Karpas-422 (cell line): Measurements from ENCODE around the gene TCF7L2. TPM values are rescaled to one million over a fixed set of nuclear protein-coding genes. Genes with fewer than 3 reads are reported as not detected.

ENCODE experiments used
- DNase-seq: peaks from one replicate; pipeline ENCODE4 v3.0.0-alpha.2; 2015
- H2AFZ ChIP-seq: fragments of 200-600 bp; sonication (generic); 2 replicates; pipeline ENCODE4 v1.6.1; 2014; ENCODE audit warnings: antibody characterized with exemption, low read length, mixed read lengths
- H3K27ac ChIP-seq: fragments of 200-600 bp; sonication (generic); 2 replicates; pipeline ENCODE4 v1.5.1; 2014; ENCODE audit warnings: mild to moderate bottlenecking, low read length, moderate library complexity
- H3K27me3 ChIP-seq: fragments of 200-600 bp; sonication (generic); 2 replicates; pipeline ENCODE4 v1.6.1; 2014; ENCODE audit warnings: low read length, mixed read lengths
- H3K36me3 ChIP-seq: fragments of 200-600 bp; sonication (generic); 2 replicates; pipeline ENCODE4 v1.6.1; 2014; ENCODE audit warnings: low read length, mixed read lengths; ENCODE audit not compliant: insufficient read depth
- H3K4me1 ChIP-seq: fragments of 200-600 bp; sonication (generic); 2 replicates; pipeline ENCODE4 v1.6.1; 2014; ENCODE audit warnings: mild to moderate bottlenecking, low read length, mixed read lengths
- H3K4me2 ChIP-seq: fragments of 200-600 bp; sonication (generic); 2 replicates; pipeline ENCODE4 v1.6.1; 2014; ENCODE audit warnings: low read length, low read depth, mild to moderate bottlenecking; ENCODE audit not compliant: poor library complexity, severe bottlenecking
- H3K4me3 ChIP-seq: fragments of 200-600 bp; sonication (generic); 2 replicates; pipeline ENCODE4 v1.5.1; 2014; ENCODE audit warnings: mild to moderate bottlenecking, antibody characterized with exemption, low read length, mixed read lengths
- H3K79me2 ChIP-seq: fragments of 200-600 bp; sonication (generic); 2 replicates; pipeline ENCODE4 v1.6.1; 2014; ENCODE audit warnings: mild to moderate bottlenecking, low read length, mixed read lengths
- H3K9ac ChIP-seq: fragments of 200-600 bp; sonication (generic); 2 replicates; pipeline ENCODE4 v1.6.0; 2014; ENCODE audit warnings: low read length
- H3K9me2 ChIP-seq: fragments of 200-600 bp; sonication (generic), shearing (Covaris generic); replicated peaks from 2 replicates; pipeline ENCODE4 v1.6.0; 2014; ENCODE audit warnings: mild to moderate bottlenecking, low read length, moderate library complexity; ENCODE audit not compliant: insufficient read depth
- H3K9me3 ChIP-seq: fragments of 300-700, 200-600 bp; sonication (generic); 2 replicates; pipeline ENCODE4 v1.6.1; 2014; ENCODE audit warnings: low read length, mixed read lengths
- H4K20me1 ChIP-seq: fragments of 200-600 bp; sonication (generic); 2 replicates; pipeline ENCODE4 v1.6.1; 2014; ENCODE audit warnings: mild to moderate bottlenecking, antibody characterized with exemption, low read length, low read depth; ENCODE audit not compliant: insufficient read depth
- total RNA-seq: library from RNA; depleted of rRNA; stranded (reverse); fragments of >200 nt; shearing (Covaris generic); gene quantifications from 2 replicates; pipeline ENCODE4 v1.2.3, GENCODE V29; 2014; ENCODE audit warnings: low replicate concordance

TCF7L2 gene
- total RNA-seq, 1 experiment from 2014 or later = not detected

DNA sequence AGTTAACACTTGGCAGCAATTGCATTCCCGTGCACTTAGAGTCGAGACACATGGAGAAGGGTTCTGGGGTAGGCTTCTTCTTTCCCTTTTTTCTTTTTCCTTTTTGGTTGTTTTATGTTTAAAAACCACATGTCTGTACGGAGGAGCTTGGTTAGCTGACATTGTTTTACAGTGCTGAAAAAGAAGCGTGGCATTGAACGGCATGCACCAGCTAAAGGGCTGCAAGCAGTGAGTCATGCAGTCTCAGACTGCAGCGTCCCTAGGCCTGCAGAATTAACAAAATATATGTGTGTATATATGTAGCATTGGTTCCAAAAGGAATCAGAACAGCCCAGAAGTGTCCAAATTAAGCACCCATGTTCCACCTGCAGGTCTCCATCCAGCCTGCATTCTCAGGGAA lies 211.0 kb downstream of the TCF7L2 start:
- Histone ChIP-seq H3K9ac (no peak overlapping the region), H3K4me1 (no peaks in the 10 kb centered on the region), H2AFZ (no peak overlapping the region), H3K9me3 (no peaks in the 10 kb centered on the region), H4K20me1 (no peaks in the 10 kb centered on the region), H3K36me3 (no peaks in the 10 kb centered on the region), H3K27ac (no peak overlapping the region), H3K4me3 (no peak overlapping the region), H3K9me2 (no peaks in the 10 kb centered on the region), H3K4me2 (no peak overlapping the region), H3K27me3 (no peaks in the 10 kb centered on the region), H3K79me2 (no peaks in the 10 kb centered on the region)
- no peak for DNase-seq

DNA sequence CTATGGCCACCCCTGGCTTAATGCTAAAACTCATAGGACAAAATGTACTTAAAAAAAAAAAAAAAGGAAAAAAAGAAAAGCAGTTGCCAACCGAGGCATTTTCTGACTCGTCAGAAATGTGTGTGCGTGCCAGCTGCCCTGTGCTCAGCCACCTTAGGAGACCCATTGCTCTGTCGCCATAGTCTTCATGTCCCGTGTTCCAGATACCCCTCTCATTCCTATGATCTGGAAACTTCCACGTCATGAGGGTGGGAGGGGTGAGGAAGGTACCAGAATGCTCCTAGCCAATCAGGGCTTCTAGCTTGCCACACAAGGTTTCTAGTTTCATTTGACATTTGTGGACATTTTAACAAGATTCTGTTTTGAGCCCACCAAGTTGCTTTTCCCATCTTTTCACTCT lies 212.9 kb downstream of the TCF7L2 start:
- Histone ChIP-seq H3K4me3 (no peak overlapping the region), H4K20me1 (no peaks in the 10 kb centered on the region), H3K4me1 (peaks cover 7% of the 10 kb centered on the region; the same call in 1 of the 2 replicates), H3K9ac (no peak overlapping the region), H3K4me2 (no peak overlapping the region), H3K36me3 (no peaks in the 10 kb centered on the region), H3K9me2 (no peaks in the 10 kb centered on the region), H2AFZ (no peak overlapping the region), H3K27ac (no peak overlapping the region), H3K79me2 (no peaks in the 10 kb centered on the region), H3K9me3 (no peaks in the 10 kb centered on the region), H3K27me3 (no peaks in the 10 kb centered on the region)
- no peak for DNase-seq

DNA sequence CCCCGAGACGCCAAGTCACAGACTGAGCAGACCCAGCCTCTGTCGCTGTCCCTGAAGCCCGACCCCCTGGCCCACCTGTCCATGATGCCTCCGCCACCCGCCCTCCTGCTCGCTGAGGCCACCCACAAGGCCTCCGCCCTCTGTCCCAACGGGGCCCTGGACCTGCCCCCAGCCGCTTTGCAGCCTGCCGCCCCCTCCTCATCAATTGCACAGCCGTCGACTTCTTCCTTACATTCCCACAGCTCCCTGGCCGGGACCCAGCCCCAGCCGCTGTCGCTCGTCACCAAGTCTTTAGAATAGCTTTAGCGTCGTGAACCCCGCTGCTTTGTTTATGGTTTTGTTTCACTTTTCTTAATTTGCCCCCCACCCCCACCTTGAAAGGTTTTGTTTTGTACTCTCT lies 215.6 kb downstream of the TCF7L2 start:
- Histone ChIP-seq H3K27me3 (0 out of 2 replicates have a peak, but pooled peaks cover 4% of the 10 kb centered on the region), H4K20me1 (no peaks in the 10 kb centered on the region), H3K9me2 (no peaks in the 10 kb centered on the region)

DNA sequence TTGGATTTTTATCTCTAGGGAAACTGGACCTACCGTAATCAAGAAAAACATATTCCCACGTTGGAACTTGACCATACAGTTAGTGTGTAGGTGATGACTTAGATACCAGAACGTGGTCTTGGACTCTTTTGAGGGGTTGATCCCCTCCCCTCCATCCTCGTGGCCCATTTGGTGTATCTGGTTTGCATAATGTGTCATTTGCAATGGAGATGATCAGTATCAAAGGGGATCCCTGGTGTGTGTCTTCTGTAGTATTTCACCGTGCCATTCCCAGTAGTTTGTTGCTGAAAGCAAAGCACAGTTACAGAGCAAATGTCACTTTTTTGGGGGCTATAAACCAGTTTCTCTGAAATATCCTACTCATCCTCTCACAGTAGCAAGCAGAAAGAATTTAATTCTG lies 217.7 kb downstream of the TCF7L2 start:
- no peak for DNase-seq
- Histone ChIP-seq H3K27me3 (0 out of 2 replicates have a peak, but pooled peaks cover 4% of the 10 kb centered on the region), H3K4me3 (no peak overlapping the region), H3K79me2 (no peaks in the 10 kb centered on the region), H3K27ac (no peak overlapping the region), H3K4me1 (peaks cover 8% of the 10 kb centered on the region; the same call in 1 of the 2 replicates), H3K36me3 (no peaks in the 10 kb centered on the region), H2AFZ (no peak overlapping the region), H3K9me3 (no peaks in the 10 kb centered on the region), H3K9ac (no peak overlapping the region), H4K20me1 (no peaks in the 10 kb centered on the region), H3K4me2 (no peak overlapping the region), H3K9me2 (no peaks in the 10 kb centered on the region)

More for the DNA sequence above, 215.6 kb downstream of the TCF7L2 start:
- Histone ChIP-seq H3K79me2 (no peaks in the 10 kb centered on the region), H3K36me3 (no peaks in the 10 kb centered on the region), H3K27ac (no peak overlapping the region), H2AFZ (no peak overlapping the region), H3K9me3 (no peaks in the 10 kb centered on the region), H3K9ac (no peak overlapping the region), H3K4me2 (no peak overlapping the region), H3K4me3 (no peak overlapping the region), H3K4me1 (peaks cover 8% of the 10 kb centered on the region; the same call in 1 of the 2 replicates)
- no peak for DNase-seq

DNA sequence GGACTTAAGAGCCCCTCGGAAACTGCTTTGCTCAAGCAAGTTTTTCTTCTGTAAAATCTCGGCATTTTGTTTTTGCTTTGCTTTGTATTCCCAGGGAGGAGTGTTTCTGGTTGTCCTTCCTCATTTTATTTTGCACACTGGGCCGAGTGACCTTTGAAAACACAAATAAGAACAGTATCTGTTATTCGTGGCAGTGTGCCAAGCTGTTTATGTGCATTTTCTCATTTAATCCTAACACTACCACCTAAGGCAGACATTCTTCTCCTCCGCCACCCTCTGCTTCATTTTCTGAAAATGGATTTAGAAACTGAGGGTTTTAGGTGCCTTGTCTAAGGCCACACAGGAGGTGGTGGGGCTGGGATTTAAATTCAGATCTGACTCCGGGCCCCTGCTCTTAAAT lies 218.5 kb downstream of the TCF7L2 start:
- Histone ChIP-seq H3K9me2 (no peaks in the 10 kb centered on the region), H3K27ac (no peak overlapping the region), H3K36me3 (no peaks in the 10 kb centered on the region), H3K9ac (no peak overlapping the region), H3K27me3 (0 out of 2 replicates have a peak, but pooled peaks cover 4% of the 10 kb centered on the region), H4K20me1 (no peaks in the 10 kb centered on the region), H3K79me2 (no peaks in the 10 kb centered on the region), H3K9me3 (no peaks in the 10 kb centered on the region), H3K4me3 (no peak overlapping the region), H3K4me2 (no peak overlapping the region), H3K4me1 (peaks cover 8% of the 10 kb centered on the region; the same call in 1 of the 2 replicates), H2AFZ (no peak overlapping the region)
- DNase-seq = peak; percentile 1

DNA sequence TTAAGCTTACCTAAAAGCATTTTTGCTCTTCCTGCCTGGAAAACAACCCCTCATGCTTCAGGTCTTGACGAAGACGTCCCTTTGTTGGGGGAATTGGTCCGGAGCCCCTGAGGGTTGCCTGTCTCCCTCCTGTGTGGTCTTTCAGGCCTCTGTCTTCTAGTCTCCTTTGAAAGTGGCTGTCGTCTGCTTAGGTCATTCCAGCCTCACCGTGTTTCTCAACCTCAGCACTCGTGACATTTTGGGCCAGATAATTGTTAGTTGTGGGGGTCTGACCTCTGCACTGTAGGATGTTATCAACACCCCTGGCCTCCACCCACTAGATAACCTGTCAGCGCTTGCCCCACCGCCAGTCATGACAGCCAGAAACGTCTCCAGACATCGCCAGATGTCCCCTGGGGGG lies 219.1 kb downstream of the TCF7L2 start:
- H3K9me3 ChIP-seq = no peaks in the 10 kb centered on the region
- H3K4me2 ChIP-seq = no peak overlapping the region
- H3K36me3 ChIP-seq = no peaks in the 10 kb centered on the region
- H3K4me3 ChIP-seq = no peak overlapping the region
- DNase-seq = peak; percentile 17
- H3K27ac ChIP-seq = no peak overlapping the region
- H3K4me1 ChIP-seq = peaks cover 8% of the 10 kb centered on the region; the same call in 1 of the 2 replicates
- no peak overlapping the region for H2AFZ ChIP-seq
- no peak overlapping the region for H3K9ac ChIP-seq
- 0 out of 2 replicates have a peak, but pooled peaks cover 4% of the 10 kb centered on the region for H3K27me3 ChIP-seq
- H3K9me2 ChIP-seq = no peaks in the 10 kb centered on the region
- no peaks in the 10 kb centered on the region for H4K20me1 ChIP-seq
- no peaks in the 10 kb centered on the region for H3K79me2 ChIP-seq

DNA sequence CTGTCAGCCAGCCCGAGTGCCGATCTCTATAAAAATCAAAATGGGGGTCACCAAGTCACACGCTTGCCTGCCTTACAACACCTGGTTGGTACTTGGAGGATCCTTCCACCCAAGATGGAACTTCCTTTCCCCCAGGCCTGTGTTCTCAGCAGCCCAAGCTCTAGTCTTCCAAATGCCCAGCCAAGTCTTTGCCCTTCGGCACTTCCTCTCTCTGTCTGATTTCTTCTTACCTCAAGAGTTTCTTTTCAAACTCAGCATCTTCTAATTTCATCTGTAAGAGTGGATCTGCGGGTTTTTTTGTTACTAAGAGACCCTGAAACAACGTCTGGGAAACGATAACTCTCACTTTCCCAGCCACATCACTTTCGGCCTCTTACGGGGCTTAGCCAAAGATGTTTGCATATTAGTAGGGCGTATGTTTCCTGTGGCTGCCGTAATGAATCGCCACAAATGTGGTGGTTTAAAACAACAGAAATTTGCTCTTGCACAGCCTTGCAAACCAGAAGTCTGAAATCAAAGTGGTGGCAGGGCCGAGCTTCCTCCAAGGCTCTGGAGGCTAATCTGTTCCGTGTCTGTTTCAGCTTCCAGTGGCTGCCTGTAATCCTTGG lies 219.9 kb downstream of the TCF7L2 start:
- no peak overlapping the region for H3K9ac ChIP-seq
- H3K27ac ChIP-seq = no peak overlapping the region
- H3K79me2 ChIP-seq = no peaks in the 10 kb centered on the region
- no peaks in the 10 kb centered on the region for H4K20me1 ChIP-seq
- no peak overlapping the region for H2AFZ ChIP-seq
- H3K9me3 ChIP-seq = no peaks in the 10 kb centered on the region
- H3K27me3 ChIP-seq = 0 out of 2 replicates have a peak, but pooled peaks cover 4% of the 10 kb centered on the region
- DNase-seq = peak; percentile 36
- no peaks in the 10 kb centered on the region for H3K9me2 ChIP-seq
- H3K4me1 ChIP-seq = peaks cover 8% of the 10 kb centered on the region; the same call in 1 of the 2 replicates
- H3K4me3 ChIP-seq = no peak overlapping the region
- H3K4me2 ChIP-seq = no peak overlapping the region
- no peaks in the 10 kb centered on the region for H3K36me3 ChIP-seq

DNA sequence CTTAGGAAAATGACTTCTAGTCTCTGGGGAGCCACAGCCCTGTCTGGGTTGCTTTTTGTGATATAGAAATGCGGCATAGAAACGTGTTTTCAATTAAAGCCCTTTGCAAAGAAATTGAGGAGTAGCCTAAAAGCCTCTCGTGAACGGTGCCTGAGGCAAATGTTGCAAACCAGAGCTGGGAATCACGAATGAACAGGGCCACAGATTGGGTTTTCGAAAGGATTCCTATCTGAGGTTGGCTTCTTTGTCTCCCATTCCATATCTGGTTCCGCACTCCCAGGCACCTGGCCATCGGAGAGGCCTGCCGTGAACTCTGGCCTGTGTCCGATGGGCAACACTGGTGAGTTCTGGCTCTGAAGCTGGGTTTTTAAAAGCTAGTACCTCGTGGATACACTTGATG lies 221.6 kb downstream of the TCF7L2 start:
- no peaks in the 10 kb centered on the region for H3K79me2 ChIP-seq
- no peaks in the 10 kb centered on the region for H3K9me3 ChIP-seq
- no peak overlapping the region for H3K9ac ChIP-seq
- no peaks in the 10 kb centered on the region for H4K20me1 ChIP-seq
- no peak overlapping the region for H2AFZ ChIP-seq
- H3K9me2 ChIP-seq = no peaks in the 10 kb centered on the region
- no peak for DNase-seq
- 0 out of 2 replicates have a peak, but pooled peaks cover 4% of the 10 kb centered on the region for H3K27me3 ChIP-seq
- H3K36me3 ChIP-seq = no peaks in the 10 kb centered on the region
- H3K4me2 ChIP-seq = no peak overlapping the region
- no peak overlapping the region for H3K27ac ChIP-seq
- H3K4me3 ChIP-seq = no peak overlapping the region
- H3K4me1 ChIP-seq = peaks cover 8% of the 10 kb centered on the region; the same call in 1 of the 2 replicates
